Measurements from ENCODE around the gene RPS6KB1. TPM values are rescaled to one million over a fixed set of nuclear protein-coding genes. Genes with fewer than 3 reads are reported as not detected.
"Not testable (repeated sequence)": the region's sequence is repeated elsewhere in the genome, so short reads cannot be mapped to it uniquely, and the experiment has no call there.

The RPS6KB1 gene
- total RNA-seq = 23.4 TPM
- long read RNA-seq, full-length matches to known transcripts = 18 of 23 reads
- long read RNA-seq, partial matches to known transcripts = 2 of 23 reads
- long read RNA-seq, other reads (novel, unspliced or antisense) = 3 of 23 reads

DNA sequence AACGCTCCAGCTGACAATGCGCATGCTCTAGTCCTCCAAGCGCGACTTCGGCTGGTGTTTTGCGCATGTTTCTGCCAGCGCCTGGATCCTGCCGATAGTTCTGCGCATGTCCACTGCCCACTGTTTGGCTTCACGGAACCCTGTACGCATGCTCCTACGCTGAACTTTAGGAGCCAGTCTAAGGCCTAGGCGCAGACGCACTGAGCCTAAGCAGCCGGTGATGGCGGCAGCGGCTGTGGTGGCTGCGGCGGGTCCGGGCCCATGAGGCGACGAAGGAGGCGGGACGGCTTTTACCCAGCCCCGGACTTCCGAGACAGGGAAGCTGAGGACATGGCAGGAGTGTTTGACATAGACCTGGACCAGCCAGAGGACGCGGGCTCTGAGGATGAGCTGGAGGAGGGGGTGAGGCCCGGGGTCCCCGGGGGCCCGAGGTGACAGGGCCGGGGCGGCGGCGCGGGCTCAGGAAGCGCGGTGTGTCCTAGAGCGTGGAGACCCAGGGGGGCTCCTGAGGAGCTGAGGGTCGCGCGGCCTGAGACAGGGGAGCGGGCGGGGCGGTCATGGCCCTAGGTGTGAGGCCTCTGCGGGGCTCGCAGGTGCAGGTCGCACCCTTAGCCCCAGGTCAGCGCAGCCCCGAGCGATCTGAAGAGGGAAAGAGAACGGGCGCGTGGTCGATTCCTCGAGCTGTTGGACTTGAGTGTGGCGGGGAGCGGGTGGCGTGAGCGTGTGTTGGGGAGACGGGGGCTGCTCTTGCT lies at the start of gene RPS6KB1, which contains the start of gene TUBD1:
Gene RPS6KB1 (plus strand): TSS at position 198 of the 752 bp plus-strand sequence. CDS start 64 bp downstream, at position 262.
Gene TUBD1 (minus strand): TSS at position 20 of the 752 bp plus-strand sequence. CDS start 1,941 bp downstream, outside the sequence.
- intact Hi-C loops (cut with micrococcal nuclease) = no loop called here
- DNase-seq (peak; percentile 96), ATAC-seq (peak; percentile 99)

DNA sequence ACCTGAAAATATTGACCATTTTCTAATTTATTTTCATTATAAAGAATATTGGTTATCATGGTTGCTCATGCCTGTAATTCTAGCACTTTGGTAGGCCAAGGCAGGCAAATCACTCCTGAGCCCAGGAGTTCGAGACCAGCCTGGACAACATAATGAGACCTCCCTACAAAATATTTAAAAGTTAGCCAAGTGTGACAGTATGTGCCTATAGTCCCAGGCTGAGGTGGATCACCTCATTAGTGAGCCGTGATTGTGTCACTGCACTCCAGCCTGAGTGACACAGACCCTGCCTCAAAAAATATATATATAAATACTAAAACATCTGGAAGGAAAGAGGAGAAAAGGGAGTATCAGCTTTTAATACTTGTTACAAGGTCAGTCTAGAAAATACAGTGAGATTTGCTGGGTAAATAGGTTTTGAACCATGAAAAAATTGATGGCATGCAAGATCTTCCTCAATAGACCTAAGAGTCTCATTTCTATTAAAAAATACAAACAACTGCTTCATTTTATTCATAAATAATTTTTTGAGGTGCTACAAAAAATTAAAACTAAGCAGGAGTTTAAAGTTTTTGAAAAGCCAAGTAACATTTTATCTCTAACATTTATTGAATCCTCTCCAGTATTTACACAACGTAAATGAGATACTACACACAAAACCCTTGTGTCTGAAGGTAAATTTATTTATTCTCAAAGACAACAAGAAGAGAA lies 47.9 kb upstream of the RPS6KB1 start:
- intact Hi-C loops (cut with micrococcal nuclease) = no loop called here
- no peak for DNase-seq
- no peak for ATAC-seq

DNA sequence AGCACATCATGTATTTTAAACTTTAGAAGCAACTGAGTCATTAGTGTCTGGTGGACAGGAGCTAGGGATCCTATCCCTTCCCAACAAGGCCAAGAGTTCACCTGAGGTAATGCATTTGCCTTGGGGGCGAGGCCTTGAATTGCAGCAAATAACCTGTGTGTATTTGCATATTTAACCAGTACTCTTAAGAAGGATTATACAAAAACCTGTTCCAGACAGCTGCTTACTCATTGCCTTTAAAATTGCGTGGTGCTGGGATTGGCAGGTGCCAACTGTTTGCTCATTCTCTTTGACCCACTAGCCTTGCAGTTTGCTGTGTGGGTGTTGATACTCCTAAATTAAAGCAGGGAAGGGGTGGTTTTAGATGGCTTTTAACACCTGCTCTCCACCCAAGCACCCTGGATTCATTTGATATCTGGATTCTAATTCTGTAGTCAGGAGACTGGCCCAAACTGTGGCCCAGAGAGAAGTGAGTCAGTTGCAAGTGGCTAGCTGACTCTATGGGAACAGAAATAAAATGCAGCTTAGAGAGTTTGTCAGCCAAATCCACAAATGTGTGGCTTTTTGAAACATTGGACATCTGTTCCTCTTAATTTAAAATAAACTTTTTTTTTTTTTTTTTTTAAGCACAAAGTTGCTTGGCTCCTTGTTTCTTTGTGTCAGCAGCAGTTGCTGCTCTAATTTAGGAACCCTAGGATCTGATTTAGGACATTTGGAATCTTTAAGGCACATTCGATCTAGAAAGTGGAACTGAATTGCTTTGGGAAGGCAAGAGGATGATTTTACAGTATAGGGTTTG lies 47.1 kb upstream of the RPS6KB1 start:
- intact Hi-C loops (cut with micrococcal nuclease) = no loop called here
- ATAC-seq = peak; percentile 55

DNA sequence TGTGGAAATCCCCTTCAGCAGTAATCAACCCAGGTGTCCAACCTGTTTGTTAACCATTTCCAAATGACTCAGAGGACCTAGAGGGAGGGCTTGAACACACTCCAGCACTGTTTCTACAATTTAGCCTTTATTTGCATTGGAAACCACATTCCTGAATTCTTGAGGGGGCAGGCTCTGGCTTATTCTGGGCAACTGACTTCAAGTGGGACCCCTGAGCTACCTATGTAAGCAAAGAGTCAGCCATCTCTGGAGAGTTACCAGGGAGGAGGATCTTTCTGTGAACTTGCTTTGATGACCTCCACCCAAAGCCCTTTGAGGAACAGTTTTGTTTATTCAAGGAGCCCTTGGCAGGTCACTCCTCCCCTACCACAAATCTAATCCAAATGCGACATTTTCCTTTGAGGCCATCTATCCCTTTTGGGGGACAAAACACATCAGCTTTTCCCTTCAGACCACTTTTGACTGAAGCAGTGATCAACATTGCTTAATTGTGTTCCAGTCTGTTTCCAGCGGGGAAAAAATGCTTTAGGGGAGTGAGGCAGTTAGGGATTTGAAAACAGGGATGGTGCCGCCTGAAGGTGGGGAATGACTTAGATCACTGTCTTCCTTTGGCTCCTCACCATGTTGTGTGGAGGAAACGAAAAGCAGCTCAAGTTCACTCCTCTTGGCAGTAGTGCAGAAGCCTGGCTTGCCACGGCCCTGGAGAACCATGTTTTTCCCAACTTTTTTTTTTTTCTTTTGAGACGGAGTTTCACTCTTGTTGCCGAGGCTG lies 46.3 kb upstream of the RPS6KB1 start:
- intact Hi-C loops (cut with micrococcal nuclease) = no loop called here
- ATAC-seq (peak; percentile 58), DNase-seq (peak; percentile 57)

More for the DNA sequence above, 47.1 kb upstream of the RPS6KB1 start:
- no peak for DNase-seq

DNA sequence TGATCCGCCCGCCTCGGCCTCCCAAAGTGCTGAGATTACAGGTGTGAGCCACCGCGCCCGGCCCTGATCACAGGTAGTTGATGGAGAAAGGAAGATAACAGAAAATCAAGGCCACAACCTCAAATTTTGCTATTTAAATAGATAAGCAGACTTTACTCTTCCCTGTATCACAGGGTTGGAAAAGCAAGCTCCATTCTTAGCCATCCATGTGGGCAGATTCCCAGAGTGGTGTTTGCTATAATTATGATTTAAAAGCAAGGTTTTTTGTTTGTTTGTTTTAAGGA lies 44.6 kb upstream of the RPS6KB1 start:
- intact Hi-C loops (cut with micrococcal nuclease) = no loop called here
- ATAC-seq (no peak), DNase-seq (no peak)

DNA sequence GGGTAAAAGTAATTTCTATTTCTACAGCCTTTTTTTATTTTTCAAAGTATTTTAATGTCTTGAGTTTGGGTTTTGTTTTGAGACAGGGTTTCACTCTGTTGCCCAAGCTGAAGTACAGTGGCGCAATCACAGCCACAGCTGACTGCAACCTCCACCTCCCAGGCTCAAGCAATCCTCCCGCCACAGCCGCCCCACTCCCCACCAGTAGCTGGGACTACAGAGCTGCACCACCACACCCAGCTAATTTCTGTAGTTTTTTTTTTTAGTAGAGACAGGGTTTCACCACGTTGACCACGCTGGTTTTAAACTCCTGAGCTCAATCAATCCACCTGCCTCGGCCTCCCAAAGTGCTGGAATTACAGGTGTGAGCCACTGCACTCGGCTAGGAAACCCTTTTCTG lies 44.1 kb upstream of the RPS6KB1 start:
- intact Hi-C loops (cut with micrococcal nuclease) = no loop called here
- DNase-seq = peak; percentile 64

DNA sequence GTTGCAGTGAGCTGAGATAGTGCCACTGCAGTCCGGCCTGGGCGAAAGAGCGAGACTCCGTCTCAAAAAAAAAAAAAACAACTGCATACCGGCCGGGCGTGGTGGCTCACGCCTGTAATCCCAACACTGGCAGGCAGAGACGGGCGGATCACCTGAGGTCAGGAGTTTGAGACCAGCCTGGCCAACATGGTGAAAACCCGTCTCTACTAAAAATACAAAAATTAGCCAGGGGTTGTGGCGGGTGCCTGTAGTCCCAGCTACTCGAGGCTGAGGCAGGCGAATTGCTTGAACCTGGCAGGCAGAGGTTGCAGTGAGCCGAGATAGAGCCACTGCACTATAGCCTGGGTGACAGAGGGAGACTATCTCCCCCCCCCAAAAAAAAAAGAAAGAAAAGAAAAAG lies 42.6 kb upstream of the RPS6KB1 start:
- intact Hi-C loops (cut with micrococcal nuclease); ATAC-seq; DNase-seq: not testable (repeated sequence)

More for the DNA sequence above, 44.1 kb upstream of the RPS6KB1 start:
- ATAC-seq = peak; percentile 32

DNA sequence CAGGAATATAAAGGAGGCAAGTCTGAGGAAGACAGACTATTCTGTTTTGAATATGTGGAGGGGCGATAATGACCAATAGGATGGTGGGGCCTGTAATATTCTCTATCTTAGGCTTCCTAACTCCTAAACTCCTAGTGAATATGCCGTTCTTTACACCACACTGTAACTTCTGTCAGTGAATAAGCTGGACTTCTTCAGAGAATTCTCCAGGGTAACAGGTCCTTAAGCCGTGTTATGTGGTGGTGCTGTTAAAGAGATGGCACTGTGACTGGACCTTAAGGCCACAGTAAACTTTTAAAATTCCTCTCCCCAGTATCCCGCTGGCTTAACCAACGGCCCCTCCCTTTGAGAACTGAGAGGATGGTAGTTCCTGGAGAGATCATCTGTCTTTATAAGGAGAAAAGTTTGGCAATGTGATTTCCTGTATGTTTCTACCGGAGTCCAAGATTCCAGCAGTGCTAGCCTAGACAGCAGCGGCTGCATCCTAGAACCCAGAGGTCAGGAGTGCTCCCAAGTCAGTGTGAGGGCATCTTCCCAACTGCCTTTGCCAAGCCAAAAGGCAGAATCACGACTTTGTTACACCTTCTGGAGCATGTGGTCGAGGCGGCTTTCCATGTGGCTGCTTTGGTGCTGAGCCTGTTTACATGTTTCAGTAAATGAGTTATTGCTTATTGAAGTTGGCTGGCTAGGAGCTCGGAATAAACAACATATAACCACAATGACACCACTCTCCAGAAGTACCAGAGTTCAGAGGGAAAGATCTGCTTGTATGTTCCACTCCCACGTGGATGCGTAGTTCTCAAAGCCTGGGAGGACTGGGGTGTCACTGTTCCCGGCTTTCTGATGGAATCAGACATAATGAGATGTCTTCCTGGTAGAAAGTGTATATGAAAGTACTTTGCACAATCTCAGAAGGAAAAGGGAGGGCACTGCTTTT lies 41.2 kb upstream of the RPS6KB1 start:
- no peak for DNase-seq
- peak; percentile 13 for ATAC-seq
- intact Hi-C loops (cut with micrococcal nuclease) = no loop called here

DNA sequence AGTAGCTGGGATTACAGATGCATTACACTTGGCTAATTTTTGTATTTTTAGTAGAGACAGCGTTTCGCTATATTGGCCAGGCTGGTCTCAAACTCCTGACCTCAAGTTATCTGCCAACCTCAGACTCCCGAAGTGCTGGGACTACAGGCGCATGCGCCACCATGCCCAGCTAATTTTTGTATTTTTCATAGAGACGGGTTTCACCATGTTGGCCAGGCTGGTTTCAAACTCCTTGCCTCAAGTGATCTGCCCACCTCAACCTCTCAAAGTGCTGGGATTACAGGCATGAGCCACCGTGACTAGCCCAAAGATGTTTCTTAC lies 40.1 kb upstream of the RPS6KB1 start:
- ATAC-seq; intact Hi-C loops (cut with micrococcal nuclease); DNase-seq: not testable (repeated sequence)

DNA sequence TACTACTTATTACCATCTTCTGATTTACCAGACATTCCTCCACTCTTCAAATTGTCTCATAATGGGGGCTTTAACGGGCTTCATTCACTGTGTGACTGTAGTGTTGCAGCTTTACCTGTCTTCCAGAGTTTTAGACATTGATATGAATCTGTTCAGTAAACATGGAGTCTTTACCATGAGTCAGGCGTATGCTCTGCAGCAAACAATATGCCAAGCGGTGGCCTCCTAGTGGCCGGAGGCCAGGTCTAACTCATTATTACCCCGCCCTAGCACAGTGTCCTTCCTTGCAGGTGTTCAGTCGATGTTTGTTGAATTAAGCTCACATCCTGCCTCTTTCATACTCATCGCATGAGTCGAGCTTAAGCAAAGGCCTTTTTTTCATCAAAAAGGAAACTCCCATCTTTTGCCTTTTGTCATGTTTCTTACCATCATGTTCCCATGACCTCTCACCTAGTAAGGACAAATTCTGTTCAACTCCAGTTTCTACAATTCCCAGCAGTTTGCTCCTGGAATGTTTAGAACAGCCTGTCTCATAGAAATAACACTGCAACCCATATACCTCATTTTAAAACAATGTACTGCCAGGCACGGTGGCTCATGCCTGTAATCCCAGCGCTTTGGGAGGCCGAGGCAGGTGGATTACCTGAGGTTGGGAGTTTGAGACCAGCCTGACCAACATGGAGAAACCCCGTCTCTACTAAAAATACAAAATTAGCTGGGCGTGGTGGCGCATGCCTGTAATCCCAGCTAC lies 39.6 kb upstream of the RPS6KB1 start:
- intact Hi-C loops (cut with micrococcal nuclease) = no loop called here
- ATAC-seq = peak; percentile 28
- no peak for DNase-seq

DNA sequence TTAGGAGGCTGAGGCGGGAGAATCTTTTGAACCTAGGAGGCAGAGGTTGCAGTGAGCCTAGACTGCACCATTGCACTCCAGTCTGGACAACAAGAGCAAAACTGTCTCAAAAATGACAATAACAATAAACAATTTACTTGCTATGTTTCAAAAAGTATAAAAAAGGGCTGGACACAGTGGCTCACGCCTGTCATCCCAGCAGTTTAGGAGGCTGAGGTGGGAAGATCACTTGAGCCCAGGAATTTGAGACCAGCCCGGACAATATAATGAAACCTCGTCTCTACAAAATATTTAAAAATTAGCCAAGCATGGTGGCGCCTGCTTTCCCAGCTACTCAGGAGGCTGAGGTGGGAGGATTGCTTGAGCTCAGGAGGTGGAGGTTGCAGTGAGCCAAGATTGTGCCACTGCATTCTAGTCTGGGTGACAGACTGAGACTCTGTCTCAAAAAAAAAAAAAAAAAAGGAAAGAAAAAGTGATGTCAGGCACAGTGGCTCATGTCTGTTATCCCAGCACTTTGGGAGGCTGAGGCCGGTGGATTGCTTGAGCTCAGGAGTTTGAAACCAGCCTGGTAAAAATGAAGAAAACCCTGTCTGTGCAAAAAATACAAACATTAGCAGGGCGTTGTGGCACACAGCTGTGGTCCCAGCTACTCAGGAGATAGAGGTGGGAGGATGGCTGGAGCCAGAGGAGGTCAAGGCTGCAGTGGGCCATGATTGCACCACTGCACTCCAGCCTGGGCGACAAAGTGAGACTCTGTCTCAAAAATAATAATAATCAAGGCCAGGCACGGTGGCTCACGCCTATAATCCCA lies 38.8 kb upstream of the RPS6KB1 start:
- ATAC-seq; DNase-seq; intact Hi-C loops (cut with micrococcal nuclease): not testable (repeated sequence)

DNA sequence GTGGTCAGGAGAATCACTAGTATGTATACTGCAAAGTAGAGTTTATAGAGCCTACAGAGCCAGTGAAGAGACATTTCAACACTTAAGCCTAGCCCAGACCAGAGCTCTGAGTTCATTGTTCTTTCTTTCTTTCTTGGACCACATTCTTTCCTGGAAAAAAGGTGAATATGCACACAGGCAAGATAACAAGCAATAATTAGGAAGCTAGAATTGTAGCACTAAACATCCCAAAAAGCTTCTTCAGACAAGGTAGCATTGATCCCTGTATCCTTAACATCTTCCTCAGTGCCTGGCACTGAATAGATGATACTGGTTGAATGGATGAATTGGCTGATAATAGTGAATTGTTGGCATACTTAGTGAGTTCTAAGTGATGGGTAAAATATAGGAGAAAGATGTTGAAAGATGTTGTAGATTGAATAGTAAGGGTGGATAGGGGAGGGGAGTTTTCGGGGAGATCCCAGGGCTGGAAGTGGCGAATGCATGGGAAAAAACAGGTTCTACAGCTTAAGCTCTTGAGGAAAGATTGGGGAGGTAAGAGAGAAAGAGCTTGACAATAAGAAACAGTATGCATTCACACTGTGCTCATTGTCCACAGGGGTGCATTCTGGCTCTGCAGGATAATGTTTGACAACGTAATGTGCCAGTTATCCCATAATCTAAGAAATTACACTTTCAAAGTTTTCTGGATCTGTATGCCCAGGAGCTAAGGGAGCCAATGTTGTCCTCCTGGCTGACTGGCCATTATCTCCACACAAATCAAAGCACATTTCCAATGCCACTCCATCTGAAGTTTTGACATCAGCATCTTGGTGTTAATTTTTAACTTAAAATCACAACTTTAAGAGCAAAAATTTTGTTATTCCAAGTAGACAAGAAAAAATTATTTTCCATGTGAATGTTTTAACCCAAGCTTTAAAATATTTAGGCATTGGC lies 35.8 kb upstream of the RPS6KB1 start:
- DNase-seq (no peak), ATAC-seq (no peak)
- intact Hi-C loops (cut with micrococcal nuclease) = no loop called here

DNA sequence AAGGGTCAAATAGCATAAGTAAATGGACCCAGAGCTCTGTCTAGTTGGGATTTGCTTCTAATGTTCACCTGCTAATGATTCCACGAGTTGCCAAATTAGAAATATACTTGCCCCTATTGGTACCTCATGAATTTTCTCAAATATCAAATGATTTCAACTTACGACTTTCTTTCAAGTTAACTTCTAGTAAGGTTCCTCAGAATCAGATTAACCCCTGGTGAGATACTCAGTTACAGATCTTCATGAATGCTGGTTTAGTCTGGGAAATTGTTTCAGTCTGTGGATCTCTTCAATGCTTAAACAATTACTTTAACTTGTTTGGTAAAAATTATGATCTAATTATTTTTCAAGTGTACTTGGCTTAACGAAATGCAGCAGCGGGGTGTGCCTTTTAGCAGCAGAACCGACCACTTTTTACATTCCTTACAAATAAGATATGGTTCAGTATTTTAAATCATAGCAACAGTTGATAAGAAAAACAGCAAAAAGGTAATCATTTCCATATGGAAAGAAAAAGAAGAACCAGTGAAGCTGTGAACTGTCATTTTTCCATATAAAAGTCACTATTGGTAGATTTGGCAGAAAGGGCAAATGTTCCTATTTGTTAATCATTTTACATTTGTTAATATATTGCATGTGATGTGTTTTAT lies 34.6 kb upstream of the RPS6KB1 start:
- intact Hi-C loops (cut with micrococcal nuclease) = no loop called here
- DNase-seq (no peak), ATAC-seq (no peak)

DNA sequence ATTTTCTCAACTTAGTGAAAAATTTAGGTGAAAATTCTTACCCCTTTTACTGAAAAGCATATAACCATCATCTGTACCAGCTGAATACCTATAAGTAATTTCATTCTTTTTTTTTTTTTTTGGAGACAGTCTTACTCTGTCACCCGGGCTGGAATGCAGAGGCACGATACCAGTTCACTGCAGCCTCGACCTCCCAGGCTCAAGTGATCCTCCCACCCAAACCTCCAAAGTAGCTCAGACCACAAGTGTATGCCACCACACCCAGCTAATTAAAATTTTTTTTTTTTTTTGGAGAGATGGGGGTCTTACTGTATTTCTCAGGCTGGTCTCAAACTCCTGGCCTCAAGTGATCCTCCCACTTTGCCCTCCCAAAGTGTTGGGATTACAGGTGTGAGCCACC lies 34.0 kb upstream of the RPS6KB1 start:
- ATAC-seq = no peak
- intact Hi-C loops (cut with micrococcal nuclease) = no loop called here
- no peak for DNase-seq

DNA sequence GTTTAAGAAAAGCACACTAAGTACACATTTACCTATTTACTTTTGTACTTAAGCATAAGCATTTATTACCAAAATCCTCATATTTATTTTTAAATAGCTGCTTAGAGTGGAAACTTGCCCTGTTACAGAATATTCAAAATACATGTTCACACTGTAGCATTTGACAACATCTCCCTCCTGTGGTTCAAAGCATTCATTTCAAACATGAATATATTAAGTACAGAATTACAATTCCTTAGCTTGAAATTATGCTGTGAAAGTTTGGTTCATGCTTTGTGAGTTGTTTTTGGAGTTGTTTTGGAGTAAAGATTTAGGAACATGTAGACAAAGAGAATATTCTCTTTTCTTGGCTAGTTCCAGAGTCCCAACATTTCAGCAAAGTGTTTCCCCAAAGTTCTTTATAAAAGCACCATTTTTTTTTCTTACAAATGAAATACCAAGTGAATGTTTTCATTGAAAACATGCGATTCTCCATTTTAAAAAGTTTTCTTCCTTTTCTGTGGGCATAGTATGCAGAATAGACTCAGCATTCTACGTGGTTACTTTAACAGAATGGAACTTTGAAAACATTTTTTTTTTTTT lies 33.4 kb upstream of the RPS6KB1 start:
- ATAC-seq (peak; percentile 38), DNase-seq (no peak)
- intact Hi-C loops (cut with micrococcal nuclease) = no loop called here

Measured in left ventricle myocardium superior (tissue), 1 donor.